K562 (cell line): Measurements from ENCODE around the gene SSR2.

Source experiments
- MAFF ChIP-seq: IDR thresholded peaks from 2 replicates; pipeline ENCODE4 v1.6.1; 2012; ENCODE audit warnings: low read length, improper control_type of control experiment
- REST ChIP-seq, 2 experiments: fragments of 450-650 bp; formaldehyde crosslinking in 1 of 2; IDR thresholded peaks; 2 replicates each; pipeline versions ENCODE4 v1.4.0 to v1.6.1; 2014 to 2020; ENCODE audit warnings: mild to moderate bottlenecking in 2 of 2, borderline replicate concordance in 1 of 2, low read depth in 1 of 2
- ZNF584 ChIP-seq: fragments of 200-800 bp; sonication (Bioruptor generic); IDR thresholded peaks from 2 replicates; pipeline ENCODE4 v1.6.1; 2016; ENCODE audit warnings: low read depth, mild to moderate bottlenecking, missing genetic modification characterization, missing compliant biosample characterization
- ZSCAN29 ChIP-seq: fragments of 450-650 bp; IDR thresholded peaks from 2 replicates; pipeline ENCODE4 v1.6.1; 2017

DNA sequence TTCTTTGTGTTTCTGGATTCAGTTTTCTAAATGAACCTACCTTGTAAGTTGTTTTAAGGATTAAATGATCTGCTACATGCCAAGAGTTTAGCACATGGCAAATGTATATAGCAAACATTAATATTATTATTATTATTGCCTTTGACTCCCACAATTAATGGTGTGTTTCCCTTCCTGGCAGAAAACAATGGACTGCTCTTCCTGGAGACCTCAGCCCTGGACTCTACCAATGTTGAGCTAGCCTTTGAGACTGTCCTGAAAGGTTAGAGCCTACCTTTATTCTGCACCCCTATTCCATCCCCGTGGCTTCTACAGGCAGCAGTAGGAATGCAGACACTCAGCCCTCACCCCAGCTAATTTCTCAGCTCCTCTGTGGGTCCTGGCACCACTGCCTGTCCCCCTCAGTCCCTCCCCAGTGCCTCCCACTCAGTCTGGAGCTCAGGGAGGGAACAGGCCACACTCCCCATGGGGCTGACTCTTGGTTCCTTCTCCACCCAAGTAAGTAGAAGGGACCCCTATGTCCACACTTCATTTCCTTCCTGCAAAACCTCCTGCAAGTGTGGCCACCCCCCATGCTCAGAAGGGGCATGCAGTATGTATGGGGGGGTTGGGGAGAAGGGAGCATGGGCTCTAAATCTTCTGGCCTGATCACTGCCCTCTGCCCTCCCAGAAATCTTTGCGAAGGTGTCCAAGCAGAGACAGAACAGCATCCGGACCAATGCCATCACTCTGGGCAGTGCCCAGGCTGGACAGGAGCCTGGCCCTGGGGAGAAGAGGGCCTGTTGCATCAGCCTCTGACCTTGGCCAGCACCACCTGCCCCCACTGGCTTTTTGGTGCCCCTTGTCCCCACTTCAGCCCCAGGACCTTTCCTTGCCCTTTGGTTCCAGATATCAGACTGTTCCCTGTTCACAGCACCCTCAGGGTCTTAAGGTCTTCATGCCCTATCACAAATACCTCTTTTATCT, 49.0 kb upstream of the SSR2 start:
- no peak for TF ChIP-seq ZSCAN29
- no peak for TF ChIP-seq ZNF584 (CRISPR knock-in tag)
- TF ChIP-seq REST (IDR thresholded peaks at IDR 0.05; ENCODE audit: borderline replicate concordance): no peak
- no peak for TF ChIP-seq REST (CRISPR knock-in tag; IDR thresholded peaks at IDR 0.05; ENCODE audit: low read depth)
- TF ChIP-seq MAFF: no peak
